GM21367 (cell line): ENCODE results near the gene COX7A2.

ENCODE experiments used
- ATAC-seq: cut with Tn5 transposase; IDR thresholded peaks from one replicate; pipeline ENCODE4 v1.9.1; 2021; ENCODE audit not compliant: unreplicated experiment

Gene COX7A2, protein sequence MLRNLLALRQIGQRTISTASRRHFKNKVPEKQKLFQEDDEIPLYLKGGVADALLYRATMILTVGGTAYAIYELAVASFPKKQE

GRCh38 chr6:75243333-75244062 is at the start of gene COX7A2:
Gene COX7A2 (minus strand): TSS chr6:75243801. CDS start chr6:75243734, 67 bp downstream.
- ATAC-seq: peak; percentile 96

- ATAC-seq: no peak
Measured at GRCh38 chr6:75292555-75292954, 49.0 kb upstream of the COX7A2 start.

- ATAC-seq: no peak
Measured at GRCh38 chr6:75291744-75292143, 48.1 kb upstream of the COX7A2 start.

DNA sequence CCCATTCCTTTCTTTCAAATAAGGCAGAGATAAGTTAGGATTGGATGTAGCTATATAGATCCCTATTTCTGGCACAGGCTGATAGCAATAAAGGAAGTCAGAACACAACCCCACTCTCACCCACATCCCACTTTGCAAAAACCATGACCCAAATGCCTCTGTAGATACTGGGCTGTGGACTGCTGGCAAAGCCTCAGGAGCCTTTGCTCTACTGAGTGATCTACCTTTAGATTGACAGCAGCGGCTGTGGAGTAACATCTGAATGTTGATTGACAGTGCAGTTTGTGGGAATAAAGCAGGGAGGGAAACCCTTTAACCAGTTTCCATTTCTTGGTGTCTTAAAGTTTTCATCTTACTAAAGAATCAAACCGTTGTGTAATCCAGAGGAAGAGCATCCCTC is 47.7 kb upstream of the COX7A2 start:
- ATAC-seq: no peak

DNA sequence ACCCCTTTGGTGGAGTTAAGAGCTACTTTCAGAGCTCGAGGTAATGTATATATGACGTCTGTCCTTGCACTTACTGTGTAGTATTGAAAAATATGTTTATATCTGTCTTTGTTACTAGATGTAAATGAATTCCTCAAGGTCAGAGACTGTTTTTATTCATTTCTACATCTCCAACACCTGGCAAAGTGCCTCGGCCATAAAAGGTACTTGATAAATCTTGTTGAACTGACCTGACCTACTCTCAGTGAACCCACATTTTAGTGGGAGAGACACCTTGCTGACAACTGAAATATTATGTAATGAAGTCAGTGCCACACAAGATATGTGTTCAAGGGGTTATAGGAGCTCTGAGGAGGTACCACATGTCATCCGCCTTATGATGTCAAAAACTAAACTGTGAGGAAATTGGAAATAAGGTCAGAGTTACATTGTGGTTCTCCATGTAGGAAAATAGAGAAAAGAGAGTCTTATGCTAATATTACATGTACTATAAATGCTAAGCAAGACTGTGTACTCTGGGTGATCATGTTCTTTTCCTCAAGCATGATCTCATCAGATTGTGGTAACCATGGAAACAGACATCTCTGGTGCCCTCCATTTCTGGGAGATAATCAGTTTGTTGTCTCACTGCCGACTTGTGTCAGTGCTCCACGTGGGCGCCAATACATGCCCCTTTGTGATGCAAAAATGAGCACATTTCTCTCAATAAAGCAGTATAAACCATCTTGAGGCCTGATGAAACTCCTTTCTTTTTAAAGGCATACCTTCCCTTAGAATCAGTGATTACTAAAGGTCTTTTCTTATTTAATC is 46.7 kb upstream of the COX7A2 start:
- no peak for ATAC-seq

DNA sequence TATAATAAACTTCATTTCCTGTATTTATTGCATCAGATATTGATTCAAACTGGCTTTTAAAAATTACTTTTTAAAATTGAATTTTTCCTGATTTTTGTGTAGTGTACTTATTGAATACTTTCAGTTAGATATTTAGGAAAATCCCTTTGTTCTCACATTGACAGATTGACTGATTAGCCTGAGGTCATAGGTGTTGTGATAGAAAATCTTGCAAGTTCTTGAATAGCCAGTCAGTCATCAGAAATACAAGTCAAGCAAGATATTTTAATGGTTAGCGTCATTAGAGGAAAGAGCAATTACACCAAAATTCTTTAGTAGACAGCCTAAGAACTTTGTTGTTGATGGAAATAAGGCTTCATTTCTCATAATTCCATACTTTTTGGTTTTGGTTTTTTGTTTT is 44.4 kb upstream of the COX7A2 start:
- no peak for ATAC-seq

DNA sequence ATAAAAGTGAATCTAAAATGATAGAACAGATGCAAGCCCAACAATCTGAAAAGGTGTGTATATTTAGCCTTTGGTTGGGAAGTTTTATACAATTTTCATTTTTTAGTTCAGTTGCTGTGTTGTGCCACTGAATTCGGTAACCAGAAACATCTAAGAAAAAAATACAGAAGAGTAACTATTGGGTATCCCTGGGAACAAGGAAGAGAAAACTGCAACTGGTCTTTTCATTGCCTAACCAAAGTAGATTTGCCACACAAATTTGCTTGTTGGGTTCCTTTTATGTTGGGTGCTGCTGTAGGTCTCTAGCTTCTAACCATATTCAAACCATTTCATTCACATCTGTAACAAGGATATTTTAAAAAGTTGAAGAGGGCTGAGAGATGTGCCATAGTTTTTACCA is 43.8 kb upstream of the COX7A2 start:
- no peak for ATAC-seq

- ATAC-seq: no peak
Measured at GRCh38 chr6:75286955-75287354, 43.4 kb upstream of the COX7A2 start.

DNA sequence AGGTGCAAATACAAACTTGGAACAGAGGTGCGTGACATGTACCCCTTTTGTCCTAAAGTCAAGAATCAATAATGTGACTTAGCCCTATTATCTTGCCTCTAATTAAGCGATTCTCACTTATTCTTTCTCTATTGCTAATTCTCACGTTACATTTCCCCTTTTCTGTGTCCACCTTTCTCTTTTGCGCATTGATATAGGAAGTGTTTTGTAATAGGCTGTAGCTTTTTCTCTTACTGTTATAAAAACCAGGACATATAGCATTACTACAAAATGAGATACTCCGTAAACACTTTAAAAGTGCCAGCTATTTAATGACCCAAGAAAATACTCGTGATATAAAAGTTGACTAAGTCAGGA is 41.7 kb upstream of the COX7A2 start:
- no peak for ATAC-seq

DNA sequence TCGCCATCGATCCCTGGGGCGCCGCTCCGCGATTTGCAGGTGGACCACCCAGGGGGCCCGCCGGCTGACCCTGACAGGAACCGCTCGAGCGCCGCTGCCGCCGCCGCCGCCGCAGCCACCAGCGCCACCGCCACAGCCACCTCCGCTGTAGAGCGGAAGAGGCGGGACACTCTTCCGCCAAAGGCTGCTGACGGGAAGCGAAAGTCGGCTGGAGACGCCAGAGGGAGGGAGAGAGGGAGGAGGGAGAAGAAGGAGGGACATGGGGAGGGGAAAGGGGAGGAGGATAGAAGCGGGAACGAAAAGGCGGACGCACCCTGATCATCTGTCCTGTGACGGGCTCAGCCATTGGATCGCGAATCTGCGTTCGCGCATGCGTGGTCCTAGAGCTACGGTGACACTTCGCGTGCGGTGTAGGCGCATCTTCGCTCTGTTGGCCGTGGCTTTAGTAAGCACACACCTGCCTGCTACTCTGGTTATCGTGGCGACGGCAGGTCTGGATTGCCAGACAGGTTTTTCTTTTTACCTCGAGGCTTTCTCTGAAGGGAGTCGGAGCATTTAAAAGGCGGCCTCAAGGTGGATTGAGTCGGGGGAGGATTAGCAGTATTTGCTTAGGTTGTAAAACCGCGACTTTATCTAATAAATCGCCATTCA is 41.2 kb upstream of the COX7A2 start, which contains the start of gene TMEM30A:
Gene TMEM30A (minus strand): TSS at position 161 of the 651 bp plus-strand sequence. CDS start 154 bp downstream, at position 7.
- ATAC-seq: peak; percentile 84

GRCh38 chr6:75283907-75284631 is 40.5 kb upstream of the COX7A2 start:
- ATAC-seq: peak; percentile 18

- ATAC-seq: no peak
Measured at GRCh38 chr6:75282706-75283105, 39.1 kb upstream of the COX7A2 start.

DNA sequence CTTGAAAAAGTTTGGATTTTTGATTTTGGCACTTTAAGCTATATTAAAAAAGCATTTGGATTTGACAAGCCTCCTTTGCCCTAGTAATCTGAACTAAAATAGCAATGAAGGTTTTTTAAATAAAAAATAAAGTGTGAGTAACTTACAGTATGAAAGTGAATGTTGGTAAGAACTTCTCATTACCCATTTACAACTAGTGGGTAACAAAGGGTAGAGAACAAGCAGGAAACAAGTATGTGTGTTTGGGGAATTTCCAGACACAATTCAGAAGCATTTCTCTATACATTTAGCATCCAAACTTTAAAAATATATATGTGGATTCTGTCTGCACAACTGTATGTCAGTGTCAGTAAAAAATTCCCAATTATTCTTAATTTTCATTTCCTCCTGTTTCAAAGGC is 38.1 kb upstream of the COX7A2 start:
- no peak for ATAC-seq

- ATAC-seq: no peak
Measured at GRCh38 chr6:75280131-75280855, 36.7 kb upstream of the COX7A2 start.

DNA sequence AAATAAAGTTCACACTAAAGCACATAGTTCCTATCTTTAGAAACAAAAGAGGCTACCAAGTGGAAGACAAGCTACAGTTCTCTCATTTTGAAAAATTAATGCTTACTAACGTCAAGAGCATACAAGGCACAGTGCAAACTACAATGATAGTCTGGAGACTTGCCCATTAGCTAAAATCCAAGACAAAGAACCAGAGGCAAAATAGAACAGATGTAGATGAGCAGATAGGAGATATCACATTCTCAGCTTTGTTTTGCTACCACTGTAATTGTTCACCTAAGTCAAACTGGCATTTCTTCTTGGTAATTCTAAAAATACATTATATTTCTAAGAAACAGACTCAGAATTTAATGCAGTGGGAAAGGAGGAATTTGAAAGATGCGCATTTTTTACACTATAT is 35.8 kb upstream of the COX7A2 start:
- no peak for ATAC-seq

- ATAC-seq: no peak
Measured at GRCh38 chr6:75278474-75279077, 35.0 kb upstream of the COX7A2 start.

DNA sequence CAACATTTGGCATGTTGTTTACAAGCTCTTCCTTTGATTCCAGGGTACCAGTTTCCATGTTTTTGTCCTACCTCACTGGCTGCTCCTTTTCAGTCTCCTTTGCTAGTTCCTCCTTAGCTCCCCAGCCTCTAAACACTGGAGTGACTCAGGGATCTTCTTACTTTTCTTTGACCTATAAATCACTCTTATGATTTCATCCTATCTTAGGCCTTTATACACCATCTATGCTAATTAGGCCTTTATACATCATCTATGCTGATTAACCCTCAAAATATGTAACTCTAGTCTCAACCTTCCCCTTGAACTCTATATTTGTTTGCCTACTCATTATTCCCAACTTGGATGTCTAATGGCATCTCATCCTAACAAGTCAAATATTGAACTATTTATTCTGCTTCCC is 31.5 kb upstream of the COX7A2 start:
- ATAC-seq: no peak

- no peak for ATAC-seq
Measured at GRCh38 chr6:75273009-75273408, 29.4 kb upstream of the COX7A2 start.

DNA sequence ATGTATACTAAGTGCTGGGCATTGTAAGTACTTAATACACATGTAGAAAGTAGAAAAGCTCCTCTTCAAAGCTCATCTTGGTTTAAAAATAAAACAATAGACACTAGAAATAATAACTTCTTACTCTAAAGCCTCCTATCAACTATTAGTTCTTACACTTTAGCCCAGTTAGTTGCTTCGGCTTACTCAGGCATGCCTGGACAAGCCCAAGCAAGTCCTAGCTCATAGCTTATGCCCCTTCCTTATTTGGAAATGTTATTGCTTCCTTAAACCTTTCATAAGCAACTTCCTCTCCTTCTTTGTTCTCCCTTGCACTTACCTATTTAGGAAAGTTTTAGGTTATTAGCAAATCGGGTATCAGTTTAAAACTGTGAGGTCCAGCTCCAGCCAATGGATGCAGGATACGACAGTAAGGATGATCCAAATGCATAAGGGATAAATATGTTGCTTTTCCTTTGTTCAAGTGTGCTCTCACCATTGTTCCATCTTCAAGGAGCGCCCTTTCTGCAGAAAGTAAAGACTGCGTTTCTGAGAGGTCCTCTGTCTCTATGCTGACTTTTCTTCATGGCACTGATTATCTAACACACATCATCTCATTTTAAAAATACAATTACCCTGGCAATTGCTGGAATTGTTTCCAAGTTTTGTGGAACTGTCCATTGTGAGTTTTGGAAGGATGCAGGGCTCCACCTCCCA is 28.7 kb upstream of the COX7A2 start:
- ATAC-seq: no peak
